Dedifferentiated amniotic fluid mesenchymal stem cell (primary cell): ENCODE measurements around the gene DUSP2.
A peak's percentile ranks its signal among the peaks of the same experiment; 100 is the strongest.

Experiments used
- DNase-seq: peaks from one replicate; pipeline ENCODE4 v3.0.0-alpha.2; 2016; ENCODE audit errors: extremely low spot score

DUSP2 gene, protein sequence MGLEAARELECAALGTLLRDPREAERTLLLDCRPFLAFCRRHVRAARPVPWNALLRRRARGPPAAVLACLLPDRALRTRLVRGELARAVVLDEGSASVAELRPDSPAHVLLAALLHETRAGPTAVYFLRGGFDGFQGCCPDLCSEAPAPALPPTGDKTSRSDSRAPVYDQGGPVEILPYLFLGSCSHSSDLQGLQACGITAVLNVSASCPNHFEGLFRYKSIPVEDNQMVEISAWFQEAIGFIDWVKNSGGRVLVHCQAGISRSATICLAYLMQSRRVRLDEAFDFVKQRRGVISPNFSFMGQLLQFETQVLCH

DNA sequence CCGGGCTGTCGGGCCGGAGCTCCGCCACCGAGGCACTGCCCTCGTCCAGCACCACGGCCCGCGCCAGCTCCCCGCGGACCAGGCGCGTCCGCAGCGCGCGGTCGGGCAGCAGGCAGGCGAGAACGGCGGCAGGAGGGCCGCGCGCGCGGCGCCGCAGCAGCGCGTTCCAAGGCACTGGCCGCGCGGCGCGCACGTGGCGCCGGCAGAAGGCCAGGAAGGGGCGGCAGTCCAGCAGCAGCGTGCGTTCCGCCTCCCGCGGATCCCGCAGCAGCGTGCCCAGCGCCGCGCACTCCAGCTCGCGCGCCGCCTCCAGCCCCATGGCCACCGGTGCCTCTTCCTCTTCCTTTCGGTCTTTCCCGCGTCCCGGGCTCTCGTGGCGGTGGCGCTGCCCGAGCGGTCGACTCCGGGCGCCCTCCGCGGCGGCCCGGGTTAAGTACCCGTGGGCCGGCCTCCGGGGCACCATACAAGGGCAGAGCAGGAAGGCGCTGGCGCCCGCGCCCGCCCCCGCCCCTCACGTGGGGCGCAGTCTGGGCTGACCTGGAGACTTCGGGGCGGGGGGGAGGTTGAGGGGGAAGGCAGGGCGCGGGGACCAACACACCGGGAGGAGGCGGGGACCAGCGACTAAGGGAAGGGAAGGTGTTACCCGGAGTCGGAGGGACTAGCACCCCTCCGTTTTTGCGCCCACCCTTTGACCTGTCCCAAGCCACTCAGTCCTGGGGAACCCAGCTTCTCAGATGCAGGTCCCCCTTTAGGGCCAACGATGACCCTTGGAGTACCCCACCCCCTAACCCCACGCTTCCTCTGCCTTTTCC, at the start of gene DUSP2:
Gene DUSP2, minus strand, starts transcription at position 405 of the 812 bp plus-strand sequence. Its CDS starts 86 bp downstream, at position 319.
- no peak for DNase-seq

DNA sequence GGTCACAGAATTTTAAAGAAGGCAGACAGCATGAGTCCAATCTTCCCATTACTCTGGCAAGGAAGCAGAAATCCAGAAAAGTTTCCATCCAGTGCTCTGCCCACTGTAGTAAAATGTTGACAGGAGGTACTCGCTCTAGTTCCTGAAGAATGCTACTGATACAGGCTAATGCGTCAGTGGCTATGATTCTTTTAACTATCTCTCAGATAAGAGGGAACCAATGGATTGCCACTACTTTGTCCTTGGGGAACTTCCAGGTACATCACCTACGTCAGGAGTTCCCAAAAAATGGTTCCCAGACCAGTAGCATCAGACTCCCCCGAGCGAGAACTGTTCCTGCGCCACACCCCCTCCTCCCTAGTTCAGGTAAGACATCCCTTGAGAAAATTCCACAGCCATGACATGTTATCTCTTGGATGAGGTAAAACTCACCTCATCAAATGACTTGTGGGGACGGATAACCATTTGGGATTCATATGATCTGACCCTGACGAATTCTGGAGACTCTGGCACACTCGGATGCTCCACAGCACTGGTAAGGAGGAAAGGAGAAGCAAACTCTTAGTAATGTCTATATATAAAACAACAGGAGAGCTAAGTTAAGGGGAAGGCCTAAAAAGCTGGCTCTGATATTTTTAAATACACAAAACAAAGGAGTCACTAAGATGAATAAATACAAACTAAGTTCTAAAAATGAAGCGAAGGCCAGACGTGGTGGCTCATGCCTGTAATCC, 46.9 kb upstream of the DUSP2 start:
- DNase-seq: no peak

DNA sequence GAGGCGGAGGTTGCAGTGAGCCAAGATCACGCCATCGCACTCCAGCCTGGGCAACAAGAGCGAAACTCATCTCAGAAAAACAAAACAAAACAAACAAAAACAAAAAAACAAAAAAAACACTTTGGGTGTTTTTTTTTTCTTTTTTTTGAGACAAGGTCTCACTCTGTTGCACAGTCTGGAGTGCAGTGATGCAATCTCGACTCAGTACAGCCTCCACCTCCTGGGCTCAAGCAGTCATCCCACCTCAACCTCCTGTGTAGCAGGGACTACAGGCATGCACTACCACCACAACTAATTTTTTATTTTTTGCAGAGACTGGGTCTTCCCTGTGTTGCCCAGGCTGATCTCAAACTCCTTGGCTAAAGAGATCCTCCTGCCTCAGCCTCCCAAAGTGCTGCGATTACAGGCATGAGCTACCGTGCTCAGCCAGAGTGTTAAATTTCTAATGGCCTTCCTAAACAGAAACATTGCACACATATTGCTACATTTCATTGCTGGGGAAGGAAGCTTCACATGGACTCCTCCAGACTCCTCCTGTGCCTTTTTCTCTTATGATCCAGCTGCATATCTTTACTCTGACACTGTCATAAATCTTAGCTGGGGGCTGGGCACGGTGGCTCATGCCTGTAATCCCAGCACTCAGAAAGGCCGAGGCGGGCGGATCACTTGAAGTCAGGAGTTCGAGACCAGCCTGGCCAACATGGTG, 43.7 kb upstream of the DUSP2 start:
- no peak for DNase-seq

DNA sequence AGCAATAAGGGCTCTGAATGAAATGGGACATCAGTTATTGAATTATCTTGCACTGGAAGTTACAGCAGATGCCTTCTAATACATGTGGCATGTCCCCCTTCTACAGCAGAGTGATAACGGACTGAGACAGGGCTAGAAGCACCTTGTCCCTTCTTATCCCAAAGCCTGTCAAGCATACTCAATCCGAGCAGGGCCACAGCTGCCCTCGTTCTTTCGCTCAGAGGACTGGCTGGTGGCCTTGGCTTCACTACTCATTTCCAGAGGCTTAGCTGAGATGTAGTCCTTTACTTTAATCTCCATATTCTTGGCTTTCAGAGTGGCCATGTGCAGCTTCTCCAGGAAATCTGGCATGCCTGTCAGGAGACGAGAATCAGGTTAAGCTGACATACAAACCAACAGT, 41.3 kb upstream of the DUSP2 start:
- DNase-seq: no peak

DNA sequence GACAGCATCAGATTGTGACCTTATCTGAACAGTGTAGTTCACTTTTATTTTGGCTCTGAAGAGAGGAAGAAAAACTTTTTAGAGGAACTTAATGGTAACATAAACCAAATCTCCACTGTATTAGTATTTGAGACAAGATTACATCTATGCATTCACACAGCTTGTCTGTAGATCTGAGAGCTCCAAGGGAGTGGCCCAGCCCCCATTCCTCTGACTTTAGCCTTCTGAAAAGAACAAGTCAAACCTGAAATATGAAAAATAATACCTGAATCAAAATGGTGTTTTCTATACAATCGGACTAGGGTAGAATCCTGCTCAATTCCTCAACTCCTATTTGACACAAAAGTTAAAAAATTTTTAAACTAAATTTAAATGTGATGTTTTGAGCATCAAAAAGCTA, 40.3 kb upstream of the DUSP2 start:
- DNase-seq: no peak

DNA sequence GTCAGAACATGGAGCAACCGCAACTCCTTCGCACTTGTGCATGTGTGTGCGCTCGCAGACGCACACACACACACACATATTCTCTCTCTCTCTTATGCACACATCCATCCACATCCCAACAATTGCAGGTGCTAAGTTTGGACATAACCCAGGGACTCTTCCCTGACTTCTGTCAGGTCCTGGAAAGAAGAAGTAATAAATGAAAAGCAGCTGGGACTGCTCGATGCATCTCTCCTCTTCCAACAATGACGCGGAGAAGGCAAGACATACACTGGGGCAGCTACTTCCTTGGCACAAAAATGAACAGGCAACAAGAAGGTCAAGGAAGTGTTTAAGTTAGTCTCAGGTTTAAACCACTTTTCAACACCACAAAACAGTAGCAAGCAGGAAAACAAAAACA, 39.7 kb upstream of the DUSP2 start:
- DNase-seq: no peak

DNA sequence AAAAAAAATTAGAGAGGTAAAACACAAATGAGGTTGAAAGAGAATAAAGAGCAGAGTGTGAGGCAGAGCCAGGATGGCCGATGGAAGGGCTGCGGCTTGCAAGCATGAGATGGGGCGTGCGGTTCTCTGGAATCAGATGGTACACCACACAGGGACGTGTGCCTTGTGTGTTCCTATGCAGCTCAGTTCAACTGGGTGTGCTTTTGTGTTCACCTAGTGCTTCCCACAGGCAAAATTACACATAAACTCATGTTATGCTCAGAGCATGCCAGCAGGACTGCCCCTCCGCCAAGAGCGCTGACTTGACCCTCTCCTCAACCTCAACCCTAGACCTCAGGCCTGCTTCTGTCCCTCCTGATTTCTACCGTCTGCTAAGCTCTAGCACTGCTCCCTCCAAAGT, 38.9 kb upstream of the DUSP2 start:
- DNase-seq: no peak

DNA sequence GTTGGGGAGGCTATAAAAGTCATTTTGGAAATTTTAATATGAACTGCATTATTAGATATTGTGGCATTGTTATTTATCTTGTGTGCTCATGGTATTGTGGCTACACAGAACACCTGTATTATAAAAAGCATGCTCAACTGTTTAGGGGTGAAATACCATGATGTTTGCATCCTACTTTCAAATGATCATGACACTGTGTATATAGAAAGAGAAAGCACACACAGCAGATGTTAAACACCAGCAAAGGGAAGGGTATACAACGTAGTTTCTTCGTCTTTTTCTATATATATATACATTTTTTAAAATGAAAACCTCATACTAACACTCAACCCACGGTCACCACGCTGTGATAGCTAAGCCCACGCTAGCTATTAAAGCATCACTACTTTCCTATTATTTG, 36.3 kb upstream of the DUSP2 start:
- DNase-seq: no peak

DNA sequence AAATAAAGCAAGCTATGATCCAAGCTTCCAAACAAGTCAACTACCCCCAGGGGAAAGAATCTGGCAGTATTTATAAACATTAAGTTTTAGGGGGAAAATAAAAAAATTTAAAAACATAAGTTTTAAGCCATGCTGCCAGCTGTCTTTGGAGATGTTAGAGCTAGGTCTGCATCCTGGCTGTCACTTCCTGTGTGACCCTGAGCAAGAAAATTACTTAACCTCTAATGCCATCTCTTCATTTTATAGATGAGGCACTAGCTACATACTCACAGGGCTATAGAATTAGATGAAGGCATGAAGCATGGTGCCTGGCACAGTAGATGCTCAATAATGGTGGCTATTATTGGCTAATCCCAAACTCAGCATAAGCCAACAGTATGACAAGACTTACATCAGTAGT, 35.3 kb upstream of the DUSP2 start:
- no peak for DNase-seq

DNA sequence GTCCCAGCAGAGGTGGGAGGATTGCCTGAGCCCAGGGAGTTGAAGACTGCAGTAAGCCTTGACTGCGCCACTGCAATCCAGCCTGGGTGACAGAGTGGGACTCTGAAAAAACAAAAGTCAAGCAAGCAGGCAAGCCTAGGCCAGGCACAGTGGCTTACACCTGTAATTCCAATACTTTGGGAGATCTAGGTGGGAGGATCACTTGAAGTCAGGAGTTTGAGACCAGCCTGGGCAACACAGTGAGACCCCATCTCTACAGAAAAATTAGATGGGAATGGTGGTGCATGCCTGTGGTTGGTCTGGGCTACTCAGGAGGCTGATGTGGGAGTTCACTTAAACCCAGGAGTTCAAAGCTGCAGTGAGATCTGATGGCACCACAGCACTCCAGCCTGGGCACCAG, 34.8 kb upstream of the DUSP2 start:
- no peak for DNase-seq

DNA sequence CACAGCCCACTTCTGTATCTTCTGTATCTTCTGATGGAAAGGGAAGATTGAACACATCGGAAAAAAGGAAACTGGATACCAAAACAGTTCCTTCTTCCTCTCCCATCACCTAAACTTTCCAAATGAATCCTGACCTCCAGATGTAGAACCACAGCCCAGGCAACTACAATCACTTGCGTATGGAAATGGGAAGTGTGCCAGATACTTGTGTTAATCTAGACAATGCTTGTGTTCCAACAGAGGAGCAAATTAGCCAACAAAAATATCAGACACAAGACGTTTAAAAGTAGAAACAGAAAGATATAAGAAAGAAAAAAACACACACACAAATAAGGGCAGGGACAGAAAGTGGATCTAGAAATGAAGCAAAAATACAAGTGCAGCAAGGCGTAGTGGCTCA, 31.4 kb upstream of the DUSP2 start:
- no peak for DNase-seq

DNA sequence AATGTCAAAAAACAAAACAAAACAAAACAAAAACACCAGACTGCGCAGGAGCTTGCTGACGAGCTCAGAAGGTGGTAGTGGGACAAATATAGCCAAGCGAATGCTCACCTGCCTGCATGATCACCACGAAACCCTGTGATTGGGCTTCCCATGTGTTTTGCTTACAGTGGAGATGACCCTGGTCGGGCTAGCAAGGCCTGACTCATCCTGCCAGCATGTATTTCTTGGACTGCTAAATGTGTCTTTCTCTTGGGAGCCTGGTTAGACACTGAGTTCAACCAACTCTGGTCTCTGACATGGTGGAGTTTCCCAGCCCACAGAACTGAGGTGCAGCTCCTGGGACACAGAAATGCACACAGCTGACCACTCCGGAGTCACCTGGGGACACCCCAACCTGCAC, 30.7 kb upstream of the DUSP2 start:
- DNase-seq: no peak

DNA sequence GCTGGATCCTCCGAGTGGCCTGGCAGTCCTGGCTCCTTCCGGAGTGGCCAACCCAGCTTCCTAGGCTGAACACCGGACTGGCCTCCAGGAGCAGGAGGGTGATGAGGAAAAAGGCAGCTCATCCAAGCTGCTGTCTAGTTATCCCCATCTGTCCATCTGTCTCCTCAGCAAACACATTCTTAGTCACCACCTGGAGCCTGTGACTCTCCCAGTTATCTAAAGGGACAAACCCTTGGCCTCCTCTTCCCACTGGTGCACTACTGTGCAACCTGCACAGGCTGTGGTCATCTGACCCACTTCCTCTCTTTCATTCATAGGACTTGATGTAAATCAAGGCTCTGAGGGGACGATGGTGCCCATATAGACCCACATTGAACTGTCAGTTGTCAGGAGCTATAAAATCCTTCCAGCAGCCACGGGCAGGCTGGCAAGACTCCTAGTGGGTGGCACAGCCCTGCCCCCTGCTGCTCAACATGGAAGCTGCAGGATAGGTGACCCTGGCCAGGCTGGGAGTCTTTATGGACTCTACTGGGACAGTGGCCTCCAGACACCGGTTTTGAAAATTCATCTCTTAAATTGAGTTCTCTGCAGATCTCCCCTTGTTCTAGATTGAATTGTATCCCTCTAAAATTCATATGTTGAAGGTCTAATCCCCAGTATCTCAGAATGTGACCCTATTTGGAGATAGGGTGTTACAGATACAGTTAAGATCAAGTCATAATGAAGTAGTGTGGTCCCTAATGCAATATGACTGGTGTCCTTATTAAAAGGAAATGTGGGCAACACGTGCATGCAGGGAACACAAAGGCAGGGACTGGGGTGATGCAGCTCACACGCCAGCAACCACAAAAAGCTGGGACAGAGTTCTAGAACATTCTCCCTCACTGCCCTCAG, 29.3 kb upstream of the DUSP2 start:
- peak; percentile 41 for DNase-seq

DNA sequence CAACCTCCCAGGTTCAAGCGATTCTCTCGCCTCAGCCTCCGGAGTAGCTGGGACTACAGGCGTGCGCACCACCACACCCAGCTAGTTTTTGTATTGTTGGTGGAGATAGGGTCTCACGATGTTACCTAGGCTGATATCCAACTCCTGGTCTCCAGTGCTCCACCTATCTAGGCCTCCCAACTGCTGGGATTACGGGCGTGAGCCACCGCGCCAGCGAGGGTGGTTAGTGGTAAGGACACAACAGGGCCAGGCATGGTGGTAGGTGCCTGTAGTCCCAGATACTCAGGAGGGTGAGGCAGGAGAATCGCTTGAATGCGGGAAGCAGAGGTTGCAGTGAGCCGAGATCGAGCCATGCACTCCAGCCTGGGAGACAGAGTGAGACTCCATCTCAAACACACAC, 26.6 kb upstream of the DUSP2 start:
- no peak for DNase-seq

DNA sequence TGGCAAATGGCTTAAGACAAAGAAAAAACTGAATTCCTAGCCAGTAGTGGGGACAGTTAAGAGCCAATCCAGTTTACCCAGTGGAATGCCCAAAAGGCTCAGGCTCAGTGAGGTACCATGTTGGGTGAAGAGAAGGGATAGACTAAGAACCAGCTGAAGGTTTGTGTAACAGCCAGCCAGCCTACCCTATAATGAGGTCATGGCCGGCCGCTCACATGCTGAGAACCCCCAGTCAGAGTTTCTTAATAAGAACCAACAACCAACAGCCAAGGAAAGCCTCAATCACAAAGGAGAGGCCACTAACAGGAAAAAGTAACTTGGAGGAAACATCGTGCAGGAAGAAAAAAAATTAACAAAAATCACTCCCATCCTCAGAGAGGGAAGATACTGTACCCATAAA, 25.4 kb upstream of the DUSP2 start:
- no peak for DNase-seq

DNA sequence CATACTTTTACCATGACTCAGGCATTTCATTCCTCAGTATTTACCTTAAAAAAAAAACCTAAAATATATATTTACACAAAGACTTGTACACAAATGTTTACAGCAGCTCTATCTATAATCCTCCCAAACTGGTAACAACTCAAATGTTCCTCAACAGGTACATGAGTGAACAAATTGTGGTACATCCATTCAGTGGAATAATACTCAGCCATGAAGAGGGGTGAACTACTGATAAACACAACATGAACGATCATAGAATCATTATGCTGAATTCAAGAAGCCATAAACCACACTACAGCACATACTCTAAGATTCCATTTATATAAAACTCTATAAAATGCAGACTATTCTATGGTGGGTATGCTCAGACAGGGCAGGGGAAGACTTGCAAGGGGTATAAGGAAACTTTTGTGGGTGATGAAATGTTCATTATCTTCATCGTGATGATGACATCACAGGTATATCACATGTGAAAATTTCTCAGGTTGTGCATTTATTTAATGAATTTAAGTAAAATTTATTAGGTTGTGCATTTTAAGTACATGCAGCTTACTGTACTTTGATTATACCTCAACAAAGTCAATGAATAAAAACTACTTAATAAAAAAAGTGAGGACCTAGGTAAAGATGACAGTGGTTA, 24.7 kb upstream of the DUSP2 start:
- no peak for DNase-seq

DNA sequence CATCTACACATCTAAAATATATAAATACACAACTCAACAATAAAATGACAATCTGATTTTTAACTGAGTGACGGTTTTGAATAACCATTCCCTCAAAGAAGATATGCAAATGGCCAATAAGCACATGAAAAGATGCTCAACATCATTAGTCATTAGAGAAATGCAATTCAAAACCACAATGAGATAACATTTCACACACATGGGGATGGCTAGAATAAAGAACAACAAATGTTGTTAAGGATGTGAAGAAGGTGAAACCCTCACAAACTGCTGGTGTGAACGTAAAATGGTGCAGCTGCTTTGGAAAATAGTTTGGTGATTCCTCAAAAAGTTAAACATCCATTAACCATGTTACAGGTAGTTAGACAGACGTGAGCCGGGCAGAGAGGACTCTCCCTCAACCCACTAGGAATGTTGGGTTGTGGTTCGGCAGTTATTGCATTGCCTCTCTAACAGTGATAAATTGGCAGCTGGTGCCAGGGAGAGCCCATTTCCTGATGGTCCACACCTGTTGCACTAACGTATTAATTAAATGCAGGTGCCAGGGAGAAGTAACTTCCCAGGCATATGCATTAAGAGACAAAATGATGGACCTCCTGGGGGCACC, 22.3 kb upstream of the DUSP2 start:
- no peak for DNase-seq

DNA sequence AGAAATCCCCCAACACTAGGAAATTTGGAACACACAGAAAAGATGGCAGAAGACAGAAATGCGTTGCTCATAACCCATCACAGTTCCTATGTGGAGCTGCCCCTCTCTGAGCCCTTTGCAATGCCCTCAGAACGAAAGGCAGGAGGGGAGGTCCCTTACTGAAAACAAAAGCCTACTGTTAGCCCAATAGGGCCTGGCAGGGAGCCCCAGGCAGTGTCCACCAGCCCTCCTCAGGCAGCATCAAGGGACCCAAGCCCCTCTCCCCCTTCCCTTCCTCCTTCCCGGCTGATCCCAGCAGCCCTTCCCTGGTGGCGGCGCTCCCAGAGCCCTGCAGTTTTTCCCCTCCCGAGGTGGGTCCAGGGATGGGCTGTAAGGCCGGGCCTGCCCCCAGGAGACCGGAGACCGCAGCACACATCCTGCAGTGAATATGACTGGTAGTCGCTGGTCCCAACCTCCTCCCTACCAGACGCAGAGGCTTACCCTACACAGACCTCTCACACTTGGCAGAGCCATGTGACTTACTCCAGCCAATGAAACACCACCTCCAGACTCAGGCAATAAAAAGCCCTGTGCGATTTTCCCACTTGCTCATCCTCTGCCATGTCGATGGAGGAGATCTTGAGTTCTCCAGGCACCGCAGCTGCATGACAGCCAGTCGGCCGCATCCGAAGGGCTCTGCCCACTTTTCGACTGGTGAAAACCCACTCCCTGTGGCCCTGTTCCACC, 19.4 kb upstream of the DUSP2 start:
- no peak for DNase-seq

DNA sequence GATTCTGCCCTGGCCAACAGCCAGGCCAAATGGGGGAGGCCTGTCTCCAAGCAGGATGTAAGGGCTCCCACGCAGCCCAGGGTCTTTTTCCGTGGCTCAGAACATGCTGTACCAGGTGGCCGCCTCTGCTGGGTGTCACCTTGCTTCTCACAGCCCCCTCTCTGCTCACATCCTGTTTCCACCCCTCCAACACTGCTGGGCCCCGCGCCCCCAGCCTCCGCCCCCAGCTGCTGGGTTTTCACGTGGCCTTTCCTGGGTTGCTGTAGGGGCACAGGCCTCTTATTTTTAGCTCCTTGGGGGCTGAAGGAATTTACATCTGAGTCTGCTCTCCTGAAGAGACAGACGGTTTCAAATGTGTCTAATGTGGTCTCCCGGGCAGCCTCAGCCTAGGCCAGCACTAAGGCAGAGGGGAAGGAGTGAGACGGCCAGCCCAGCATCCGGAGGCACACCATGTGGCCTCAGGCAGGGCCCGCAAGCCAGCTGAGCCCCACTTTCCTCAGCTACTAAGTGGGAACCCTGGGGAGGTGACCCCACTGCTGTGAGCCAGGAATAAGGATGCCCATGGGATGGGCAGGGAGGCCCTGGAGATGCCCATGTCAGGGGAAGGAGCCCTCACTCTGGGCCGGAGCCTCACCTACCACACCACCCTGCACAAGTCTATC, 18.7 kb upstream of the DUSP2 start:
- DNase-seq: no peak
